ENCODE data around the gene OAS3.
A peak's percentile ranks its signal among the peaks of the same experiment; 100 is the strongest.

GRCh38 chr12:113005762-113006161, 67.5 kb downstream of the OAS3 start:
- TF ChIP-seq CTCF (IDR thresholded peaks at IDR 0.05; ENCODE audit: borderline replicate concordance, extremely low read depth, low read length, poor library complexity, severe bottlenecking) (peak; percentile 44), EZH2 (IDR thresholded peaks at IDR 0.05; ENCODE audit: borderline replicate concordance, low read depth, low read length, severe bottlenecking) (no peak)

Data from DND-41 (cell line).